ENCODE results near the gene ARID2. TPM values are rescaled to one million over a fixed set of nuclear protein-coding genes. Genes with fewer than 3 reads are reported as not detected.

Gene ARID2
- total and polyA plus RNA-seq, 7 donors = 2.8 to 17.1 (median 12.5) TPM

DNA sequence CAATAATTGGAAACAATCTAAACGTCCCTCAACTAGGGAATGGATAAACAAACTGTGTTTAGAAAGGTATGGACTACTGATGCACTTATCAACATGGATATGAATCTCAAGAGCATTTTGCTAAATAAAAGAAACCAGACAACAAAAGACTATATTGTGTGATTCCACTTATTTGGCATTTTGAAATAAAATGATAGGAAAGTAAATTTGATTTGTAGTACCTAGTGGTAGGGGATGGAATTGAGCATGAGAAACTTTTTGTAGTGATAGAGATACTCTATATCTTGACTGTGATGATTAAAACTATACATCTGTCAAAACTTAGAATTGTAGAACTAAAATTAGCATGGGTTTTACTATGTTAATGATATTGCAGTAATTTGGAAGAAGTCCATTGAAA, 87.1 kb downstream of the ARID2 start:
- WGBS, 3 donors = 77 to 90% (median 82%) methylated on average over 1 of the region's 1 CpG
- Histone ChIP-seq H3K27ac (no peak overlapping the region), H3K9me3 (no peaks in the 10 kb centered on the region), H3K36me3 (ENCODE audit: insufficient read depth in 1 of 2, low read depth in 1 of 2) (peaks cover 0 to 18% of the 10 kb centered on the region in 2 donors), H3K4me1 (no peaks in the 10 kb centered on the region), H3K4me3 (no peak overlapping the region), H3K27me3 (ENCODE audit: insufficient read depth in 3 of 3, low read length in 2 of 3) (no peaks in the 10 kb centered on the region)
- TF ChIP-seq, protein P1, sequence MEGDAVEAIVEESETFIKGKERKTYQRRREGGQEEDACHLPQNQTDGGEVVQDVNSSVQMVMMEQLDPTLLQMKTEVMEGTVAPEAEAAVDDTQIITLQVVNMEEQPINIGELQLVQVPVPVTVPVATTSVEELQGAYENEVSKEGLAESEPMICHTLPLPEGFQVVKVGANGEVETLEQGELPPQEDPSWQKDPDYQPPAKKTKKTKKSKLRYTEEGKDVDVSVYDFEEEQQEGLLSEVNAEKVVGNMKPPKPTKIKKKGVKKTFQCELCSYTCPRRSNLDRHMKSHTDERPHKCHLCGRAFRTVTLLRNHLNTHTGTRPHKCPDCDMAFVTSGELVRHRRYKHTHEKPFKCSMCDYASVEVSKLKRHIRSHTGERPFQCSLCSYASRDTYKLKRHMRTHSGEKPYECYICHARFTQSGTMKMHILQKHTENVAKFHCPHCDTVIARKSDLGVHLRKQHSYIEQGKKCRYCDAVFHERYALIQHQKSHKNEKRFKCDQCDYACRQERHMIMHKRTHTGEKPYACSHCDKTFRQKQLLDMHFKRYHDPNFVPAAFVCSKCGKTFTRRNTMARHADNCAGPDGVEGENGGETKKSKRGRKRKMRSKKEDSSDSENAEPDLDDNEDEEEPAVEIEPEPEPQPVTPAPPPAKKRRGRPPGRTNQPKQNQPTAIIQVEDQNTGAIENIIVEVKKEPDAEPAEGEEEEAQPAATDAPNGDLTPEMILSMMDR (IDR thresholded peaks at IDR 0.05) = no peak
- ATAC-seq (no peak), DNase-seq (no peak)
- intact Hi-C loops (cut with DNase I) = no loop called here

GRCh38 chr12:45827974-45828373, 98.5 kb downstream of the ARID2 start:
- ATAC-seq = no peak
- TF ChIP-seq, protein P1 (IDR thresholded peaks at IDR 0.05) = no peak
- peaks cover 4% of the 10 kb centered on the region for H3K9me3 ChIP-seq

GRCh38 chr12:45828402-45828801, 98.9 kb downstream of the ARID2 start:
- DNase-seq = no peak
- H3K36me3 ChIP-seq (ENCODE audit: insufficient read depth in 1 of 2, low read depth in 1 of 2) = peaks cover 0 to 12% of the 10 kb centered on the region in 2 donors
- H3K4me3 ChIP-seq = no peak overlapping the region
- TF ChIP-seq, protein P1 (IDR thresholded peaks at IDR 0.05) = no peak
- intact Hi-C loops (cut with DNase I) = no loop called here
- peaks cover 4% of the 10 kb centered on the region for H3K9me3 ChIP-seq
- ATAC-seq = no peak
- WGBS, 3 donors = 58 to 75% (median 68%) methylated on average over 2 of the region's 2 CpGs
- H3K27me3 ChIP-seq (ENCODE audit: insufficient read depth in 3 of 3, low read length in 2 of 3) = no peaks in the 10 kb centered on the region
- no peak overlapping the region for H3K27ac ChIP-seq
- no peaks in the 10 kb centered on the region for H3K4me1 ChIP-seq

More at GRCh38 chr12:45827974-45828373, 98.5 kb downstream of the ARID2 start:
- Histone ChIP-seq H3K4me1 (no peaks in the 10 kb centered on the region), H3K27me3 (ENCODE audit: insufficient read depth in 3 of 3, low read length in 2 of 3) (no peaks in the 10 kb centered on the region), H3K4me3 (no peak overlapping the region), H3K27ac (no peak overlapping the region), H3K36me3 (ENCODE audit: insufficient read depth in 1 of 2, low read depth in 1 of 2) (peaks cover 0 to 17% of the 10 kb centered on the region in 2 donors)
- WGBS, 3 donors = 88 to 94% (median 93%) methylated on average over 3 of the region's 3 CpGs
- intact Hi-C loops (cut with DNase I) = no loop called here
- no peak for DNase-seq

- Histone ChIP-seq H3K4me3 (no peak overlapping the region), H3K36me3 (ENCODE audit: insufficient read depth in 1 of 2, low read depth in 1 of 2) (peaks cover 0 to 5% of the 10 kb centered on the region in 2 donors), H3K4me1 (no peaks in the 10 kb centered on the region), H3K9me3 (peaks cover 4% of the 10 kb centered on the region), H3K27me3 (ENCODE audit: insufficient read depth in 3 of 3, low read length in 2 of 3) (no peaks in the 10 kb centered on the region), H3K27ac (no peak overlapping the region)
- DNase-seq (no peak), ATAC-seq (no peak)
- 96 to 98% (median 97%) methylated on average over 2 of the region's 2 CpGs for WGBS, 3 donors
- TF ChIP-seq, protein P1 (IDR thresholded peaks at IDR 0.05) = no peak
- intact Hi-C loops (cut with DNase I) = no loop called here
Measured at GRCh38 chr12:45831590-45831989, 102.1 kb downstream of the ARID2 start.

GRCh38 chr12:45833401-45833800, 103.9 kb downstream of the ARID2 start:
- H3K4me1 ChIP-seq = no peaks in the 10 kb centered on the region
- H3K4me3 ChIP-seq = no peak overlapping the region
- TF ChIP-seq, protein P1 (IDR thresholded peaks at IDR 0.05) = no peak
- no peak overlapping the region for H3K27ac ChIP-seq
- peaks cover 0 to 24% of the 10 kb centered on the region in 2 donors for H3K36me3 ChIP-seq (ENCODE audit: insufficient read depth in 1 of 2, low read depth in 1 of 2)
- intact Hi-C loops (cut with DNase I) = no loop called here
- no peaks in the 10 kb centered on the region for H3K27me3 ChIP-seq (ENCODE audit: insufficient read depth in 3 of 3, low read length in 2 of 3)
- ATAC-seq = no peak
- peaks cover 4% of the 10 kb centered on the region for H3K9me3 ChIP-seq
- no peak for DNase-seq

Measured in psoas muscle (tissue), 8 donors.